GM06990 (cell line): ENCODE data around the gene FMR1.

Source experiments
- DNase-seq: peaks from one replicate; pipeline ENCODE4 v3.0.0-alpha.2; 2011; ENCODE audit not compliant: insufficient read length; ENCODE audit errors: extremely low read depth
- H3K27me3 ChIP-seq: replicated peaks from 2 replicates; pipeline ENCODE4 v1.6.0; 2011; ENCODE audit warnings: low read length; ENCODE audit not compliant: control insufficient read depth, insufficient read depth
- H3K36me3 ChIP-seq: 2 replicates; pipeline ENCODE4 v1.5.1; 2011; ENCODE audit warnings: low read length; ENCODE audit not compliant: control insufficient read depth, insufficient read depth
- H3K4me3 ChIP-seq: replicated peaks from 2 replicates; pipeline ENCODE4 v1.5.1; 2011; ENCODE audit warnings: low read depth, mild to moderate bottlenecking, control low read depth, low read length
- TF ChIP-seq, protein P1 (sequence below): IDR thresholded peaks from 2 replicates; pipeline ENCODE4 v1.5.1; 2011; ENCODE audit warnings: low read length, control low read depth, mild to moderate bottlenecking, inconsistent platforms; ENCODE audit not compliant: insufficient read depth, poor library complexity, severe bottlenecking

Gene FMR1

DNA sequence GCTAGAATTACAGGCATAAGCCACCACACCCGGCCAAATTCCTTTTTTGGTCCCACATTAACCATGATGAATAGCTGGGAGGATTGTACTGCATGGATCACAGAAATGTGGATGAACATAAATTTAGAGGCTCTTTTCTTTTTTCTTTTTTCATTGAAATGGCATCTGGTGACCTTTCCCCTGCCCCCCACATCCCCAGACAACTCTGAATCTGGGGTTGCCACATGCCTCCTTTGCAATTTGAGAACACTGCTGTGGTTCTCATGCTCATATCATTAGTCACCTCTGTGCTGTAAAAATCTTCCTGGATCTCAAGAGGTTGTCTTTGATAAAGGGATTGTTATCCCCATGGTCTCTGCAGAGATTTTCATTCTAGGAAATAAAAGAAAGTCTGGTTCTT lies 46.6 kb downstream of the FMR1 start:
- DNase-seq, result no peak
- TF ChIP-seq, protein P1, sequence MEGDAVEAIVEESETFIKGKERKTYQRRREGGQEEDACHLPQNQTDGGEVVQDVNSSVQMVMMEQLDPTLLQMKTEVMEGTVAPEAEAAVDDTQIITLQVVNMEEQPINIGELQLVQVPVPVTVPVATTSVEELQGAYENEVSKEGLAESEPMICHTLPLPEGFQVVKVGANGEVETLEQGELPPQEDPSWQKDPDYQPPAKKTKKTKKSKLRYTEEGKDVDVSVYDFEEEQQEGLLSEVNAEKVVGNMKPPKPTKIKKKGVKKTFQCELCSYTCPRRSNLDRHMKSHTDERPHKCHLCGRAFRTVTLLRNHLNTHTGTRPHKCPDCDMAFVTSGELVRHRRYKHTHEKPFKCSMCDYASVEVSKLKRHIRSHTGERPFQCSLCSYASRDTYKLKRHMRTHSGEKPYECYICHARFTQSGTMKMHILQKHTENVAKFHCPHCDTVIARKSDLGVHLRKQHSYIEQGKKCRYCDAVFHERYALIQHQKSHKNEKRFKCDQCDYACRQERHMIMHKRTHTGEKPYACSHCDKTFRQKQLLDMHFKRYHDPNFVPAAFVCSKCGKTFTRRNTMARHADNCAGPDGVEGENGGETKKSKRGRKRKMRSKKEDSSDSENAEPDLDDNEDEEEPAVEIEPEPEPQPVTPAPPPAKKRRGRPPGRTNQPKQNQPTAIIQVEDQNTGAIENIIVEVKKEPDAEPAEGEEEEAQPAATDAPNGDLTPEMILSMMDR, result no peak

DNA sequence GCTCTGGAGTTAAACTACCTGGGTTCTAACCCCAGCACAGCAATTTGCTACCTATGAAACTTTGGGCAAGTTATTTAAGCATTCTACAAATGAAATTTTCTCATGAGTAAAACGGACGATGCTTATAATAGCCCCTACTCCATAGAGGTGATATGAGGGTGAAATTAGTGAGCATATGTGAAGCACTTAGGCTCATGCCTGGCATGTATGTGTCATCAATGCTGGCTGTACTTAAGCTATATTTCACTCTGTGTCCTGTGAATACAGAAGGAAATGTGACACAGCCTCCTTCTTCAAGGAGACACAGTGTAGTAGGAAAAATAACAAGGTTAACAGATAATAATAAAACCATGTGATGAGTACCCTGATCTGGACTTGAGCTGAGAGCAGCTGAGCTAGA lies 49.0 kb downstream of the FMR1 start:
- no peak overlapping the region for H3K4me3 ChIP-seq
- no peaks in the 10 kb centered on the region for H3K36me3 ChIP-seq
- no peaks in the 10 kb centered on the region for H3K27me3 ChIP-seq
- DNase-seq, result no peak
- TF ChIP-seq, protein P1, result no peak

More for the DNA sequence above, 46.6 kb downstream of the FMR1 start:
- no peak overlapping the region for H3K4me3 ChIP-seq
- no peaks in the 10 kb centered on the region for H3K27me3 ChIP-seq
- no peaks in the 10 kb centered on the region for H3K36me3 ChIP-seq

DNA sequence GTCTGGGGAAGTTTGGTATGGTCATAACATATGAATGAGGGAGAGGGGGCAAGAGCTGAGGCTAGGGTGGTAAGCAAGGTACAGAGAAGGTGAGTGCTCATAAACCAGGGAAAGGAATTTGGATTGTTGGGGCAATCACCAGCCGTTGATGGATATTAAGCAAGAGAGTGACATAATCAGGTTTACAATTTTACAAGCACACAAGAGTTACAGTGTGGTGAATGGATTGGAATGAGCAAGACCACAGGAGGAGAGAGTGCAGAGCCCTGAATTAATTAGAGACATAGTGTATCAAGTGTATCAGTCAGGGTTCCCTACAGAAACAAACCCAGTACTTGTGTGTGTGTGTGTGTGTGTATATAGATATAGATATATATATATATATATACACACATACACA lies 50.8 kb downstream of the FMR1 start:
- no peak for DNase-seq
- TF ChIP-seq, protein P1, result no peak
- H3K27me3 ChIP-seq, result no peaks in the 10 kb centered on the region
- H3K36me3 ChIP-seq, result no peaks in the 10 kb centered on the region
- no peak overlapping the region for H3K4me3 ChIP-seq

DNA sequence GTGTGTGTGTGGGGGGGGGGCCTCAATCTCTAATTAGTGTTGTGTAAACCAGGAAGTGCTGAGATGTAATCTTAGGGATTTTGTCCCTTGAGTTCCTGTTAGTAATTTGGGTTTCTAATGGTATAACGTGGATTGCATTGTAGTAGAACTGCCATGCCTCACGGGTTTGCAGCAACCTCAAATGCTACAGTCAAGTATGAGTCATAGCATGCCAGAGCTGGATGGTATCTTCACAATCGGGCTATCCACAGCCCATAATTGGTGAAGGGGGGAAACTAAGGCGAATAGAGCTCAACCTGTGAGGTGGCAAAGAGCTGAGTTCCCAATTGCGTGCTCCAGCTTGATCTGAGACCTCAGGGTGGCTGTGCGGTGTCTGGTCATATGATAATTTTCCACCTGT lies 67.2 kb downstream of the FMR1 start:
- TF ChIP-seq, protein P1, result no peak
- H3K27me3 ChIP-seq, result no peaks in the 10 kb centered on the region
- no peak for DNase-seq
- no peak overlapping the region for H3K4me3 ChIP-seq
- H3K36me3 ChIP-seq, result no peaks in the 10 kb centered on the region

DNA sequence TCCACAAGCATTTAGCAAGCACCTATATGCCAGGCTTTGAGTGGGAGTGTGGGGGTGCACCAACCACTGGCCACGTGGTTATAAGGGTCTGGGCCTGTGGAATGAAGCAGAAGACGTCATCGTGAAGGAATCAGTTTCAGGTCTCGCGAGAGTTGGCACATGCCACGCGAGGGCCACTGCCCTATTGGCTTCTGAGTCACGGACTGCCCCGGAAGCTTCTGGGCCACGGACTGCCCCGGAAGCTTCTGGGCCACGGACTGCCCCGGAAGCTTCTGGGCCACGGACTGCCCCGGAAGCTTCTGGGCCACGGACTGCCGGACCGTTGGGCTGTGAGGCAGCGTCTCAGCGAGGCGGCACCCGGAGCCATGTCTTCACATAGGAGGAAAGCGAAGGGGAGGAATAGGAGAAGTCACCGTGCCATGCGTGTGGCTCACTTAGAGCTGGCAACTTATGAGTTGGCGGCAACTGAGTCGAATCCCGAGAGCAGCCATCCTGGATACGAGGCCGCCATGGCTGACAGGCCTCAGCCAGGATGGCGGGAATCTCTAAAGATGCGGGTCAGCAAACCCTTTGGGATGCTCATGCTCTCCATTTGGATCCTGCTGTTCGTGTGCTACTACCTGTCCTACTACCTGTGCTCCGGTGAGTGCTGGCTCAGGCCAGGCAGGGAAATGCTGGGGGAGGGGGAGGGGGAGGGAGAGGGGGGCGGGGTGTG lies 69.5 kb downstream of the FMR1 start, which contains the start of gene FMR1NB:
Gene FMR1NB (plus strand): TSS at position 300 of the 715 bp plus-strand sequence. CDS start 66 bp downstream, at position 366.
- no peak for DNase-seq
- no peaks in the 10 kb centered on the region for H3K36me3 ChIP-seq
- H3K4me3 ChIP-seq, result no peak within 1 kb of the TSS
- TF ChIP-seq, protein P1, result no peak
- H3K27me3 ChIP-seq, result no peaks in the 10 kb centered on the region
